GM21390 (cell line): ENCODE results near the gene TARBP2.
A peak's percentile ranks its signal among the peaks of the same experiment; 100 is the strongest.
"Not testable (repeated sequence)": the region's sequence is repeated elsewhere in the genome, so short reads cannot be mapped to it uniquely, and the experiment has no call there.

Experiments used
- ATAC-seq: cut with Tn5 transposase; IDR thresholded peaks from one replicate; pipeline ENCODE4 v1.9.1; 2021; ENCODE audit not compliant: unreplicated experiment

The TARBP2 gene

DNA sequence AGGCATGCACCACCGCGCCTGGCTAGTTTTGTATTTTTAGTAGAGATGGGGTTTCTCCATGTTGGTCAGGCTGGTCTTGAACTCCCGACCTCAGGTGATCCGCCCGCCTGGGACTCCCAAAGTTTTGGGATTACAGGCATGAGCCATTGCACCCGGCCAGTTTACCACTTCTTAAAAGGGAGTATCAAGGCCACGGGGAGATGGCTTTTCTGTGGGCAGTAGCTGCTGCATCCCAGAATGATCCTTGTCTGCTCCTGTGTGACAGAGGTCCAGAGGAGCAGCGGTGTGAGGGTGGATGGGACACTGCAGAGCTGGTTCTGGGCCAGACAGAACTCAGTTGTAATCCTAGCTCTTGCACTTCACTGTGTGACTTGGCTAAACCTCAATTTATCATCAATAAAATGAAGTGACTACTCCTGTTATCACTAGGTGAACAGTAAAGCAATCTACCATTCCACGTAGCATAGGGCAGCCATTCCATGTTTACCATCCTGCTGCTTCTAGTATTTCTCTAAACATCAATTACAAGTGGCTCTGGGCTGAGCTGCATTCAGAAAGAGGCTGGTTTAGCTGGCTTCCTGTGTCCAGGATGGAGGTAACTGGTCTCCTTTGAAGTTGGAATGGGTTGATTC is 9.2 kb downstream of the TARBP2 start:
- no peak for ATAC-seq

- no peak for ATAC-seq
Measured at GRCh38 chr12:53513712-53514410, 12.8 kb downstream of the TARBP2 start.

GRCh38 chr12:53514628-53515290 is 13.7 kb downstream of the TARBP2 start:
- no peak for ATAC-seq

DNA sequence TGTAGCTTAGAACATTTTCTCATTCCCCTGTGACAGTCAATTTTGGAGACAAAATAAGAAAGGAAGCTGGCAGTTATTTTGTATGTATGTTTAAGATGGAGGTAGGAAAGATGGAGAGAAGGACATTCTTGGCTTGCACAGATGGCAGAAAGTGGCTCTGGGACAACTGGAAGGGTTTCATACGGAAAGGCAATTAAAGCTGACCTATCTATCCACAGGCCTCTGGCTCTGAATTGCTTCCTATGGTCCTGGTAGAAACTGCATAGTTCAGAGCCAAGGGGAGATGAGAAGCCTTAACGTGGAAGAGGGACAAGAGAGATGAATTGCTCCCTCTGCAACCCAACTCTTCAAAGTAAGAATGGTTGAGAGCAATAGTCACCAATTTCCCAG is 14.2 kb downstream of the TARBP2 start:
- no peak for ATAC-seq

GRCh38 chr12:53516758-53517455 is 15.8 kb downstream of the TARBP2 start:
- no peak for ATAC-seq

DNA sequence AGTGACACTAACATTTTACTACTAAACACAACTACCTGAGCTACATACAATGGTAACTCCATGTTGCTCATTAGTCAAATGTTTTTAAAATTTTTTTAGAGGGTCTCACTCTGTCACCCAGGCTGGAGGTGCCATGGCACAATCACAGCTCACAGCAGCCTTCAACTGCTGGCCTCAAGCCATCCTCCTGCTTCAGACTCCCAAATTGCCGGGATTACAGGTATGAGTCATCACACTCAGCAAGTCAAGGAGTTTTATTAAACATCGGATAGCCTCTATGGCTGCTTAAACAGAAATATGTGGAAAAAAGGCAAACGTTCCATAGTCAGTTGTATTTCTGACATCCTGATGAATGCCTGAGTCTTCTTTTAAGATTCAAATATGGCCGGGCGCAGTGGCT is 17.3 kb downstream of the TARBP2 start:
- no peak for ATAC-seq

DNA sequence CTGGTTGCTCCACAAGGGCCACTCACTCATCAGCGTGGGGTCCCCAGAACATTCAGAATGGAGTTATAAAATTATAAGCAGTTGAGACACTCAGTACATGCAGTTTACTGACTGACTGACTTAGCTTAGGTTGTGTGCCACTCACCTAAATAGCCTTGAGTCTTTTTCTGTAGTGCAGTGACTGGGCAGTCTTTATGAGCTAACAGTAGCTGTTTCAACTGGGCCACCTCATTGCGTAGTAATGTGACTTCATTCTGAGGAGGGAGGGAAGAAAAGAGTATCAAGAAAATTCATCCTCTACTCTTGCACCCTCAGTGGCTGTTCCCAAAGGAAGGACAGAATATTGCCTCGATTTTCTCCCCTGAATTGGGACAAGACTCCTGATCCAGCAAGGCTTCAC is 22.0 kb downstream of the TARBP2 start:
- no peak for ATAC-seq

GRCh38 chr12:53524476-53524875 is 23.4 kb downstream of the TARBP2 start:
- no peak for ATAC-seq

DNA sequence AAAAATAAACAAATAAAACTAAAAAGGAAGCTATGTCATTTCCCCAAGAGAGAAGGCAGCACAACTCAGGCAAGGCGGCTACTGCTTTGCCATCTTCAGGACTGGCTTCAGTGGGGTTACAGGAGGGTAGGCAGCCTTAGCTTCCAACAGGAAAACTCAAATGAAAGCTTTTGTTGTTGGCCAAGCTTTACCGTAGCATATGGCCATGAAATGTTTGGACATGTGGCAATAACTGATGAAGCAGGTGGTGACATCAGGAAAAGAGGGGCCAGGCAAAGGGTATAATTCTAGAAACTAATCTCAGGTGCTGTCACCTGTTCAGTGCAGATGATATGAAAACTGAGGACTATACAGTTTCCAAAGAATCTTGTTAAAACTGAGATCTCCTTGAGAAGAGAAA is 29.0 kb downstream of the TARBP2 start:
- ATAC-seq = no peak

- ATAC-seq = no peak
Measured at GRCh38 chr12:53530920-53531319, 29.8 kb downstream of the TARBP2 start.

- ATAC-seq = no peak
Measured at GRCh38 chr12:53532021-53532420, 30.9 kb downstream of the TARBP2 start.

DNA sequence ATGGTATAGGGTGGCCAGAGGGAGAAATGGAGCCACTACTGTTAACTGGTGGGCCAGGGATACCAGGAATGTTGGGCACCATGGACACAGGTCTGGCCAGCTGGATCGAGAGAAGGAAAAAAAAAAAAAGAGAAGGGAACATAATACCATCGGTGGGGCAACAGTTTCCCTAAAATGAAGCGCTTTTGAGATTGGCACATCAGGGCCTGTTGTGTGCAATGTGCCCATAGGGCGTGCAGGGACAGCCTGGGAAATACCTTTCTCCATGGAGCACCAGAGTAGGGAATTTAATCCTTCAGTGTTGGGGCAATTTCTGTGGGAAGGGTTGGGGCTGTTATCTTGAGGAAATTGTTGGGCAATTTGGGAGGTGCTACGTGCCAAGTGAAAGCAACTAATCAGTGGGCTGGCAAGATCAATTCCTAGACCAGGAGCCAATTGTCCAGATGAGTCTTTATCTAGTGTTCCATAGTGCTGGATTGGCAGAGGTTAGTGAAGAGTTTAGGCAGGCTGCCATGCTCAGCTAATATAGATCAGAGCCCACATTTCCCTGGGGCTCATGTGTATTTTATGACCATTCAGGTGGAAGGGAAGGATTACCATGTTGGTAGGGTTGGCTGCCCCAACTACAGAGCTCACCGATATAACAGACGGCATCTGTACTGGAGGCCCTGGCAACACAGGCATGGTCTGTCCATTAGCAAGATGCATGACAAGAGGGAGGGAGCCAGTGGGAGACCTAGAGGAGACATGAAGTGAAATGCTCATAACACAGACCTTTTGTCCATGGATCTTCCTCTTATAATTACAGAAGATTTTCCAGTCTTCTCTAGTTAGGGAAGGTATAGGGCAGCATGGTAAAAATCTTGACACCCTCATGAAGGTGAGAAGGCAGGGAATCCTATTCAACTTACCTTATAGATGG is 31.7 kb downstream of the TARBP2 start:
- no peak for ATAC-seq

- no peak for ATAC-seq
Measured at GRCh38 chr12:53533471-53533870, 32.4 kb downstream of the TARBP2 start.

GRCh38 chr12:53536962-53537361 is 35.9 kb downstream of the TARBP2 start:
- no peak for ATAC-seq

- ATAC-seq = no peak
Measured at GRCh38 chr12:53538209-53538689, 37.2 kb downstream of the TARBP2 start.

- no peak for ATAC-seq
Measured at GRCh38 chr12:53539526-53539925, 38.4 kb downstream of the TARBP2 start.

GRCh38 chr12:53543539-53543938 is 42.5 kb downstream of the TARBP2 start:
- peak; percentile 66 for ATAC-seq

DNA sequence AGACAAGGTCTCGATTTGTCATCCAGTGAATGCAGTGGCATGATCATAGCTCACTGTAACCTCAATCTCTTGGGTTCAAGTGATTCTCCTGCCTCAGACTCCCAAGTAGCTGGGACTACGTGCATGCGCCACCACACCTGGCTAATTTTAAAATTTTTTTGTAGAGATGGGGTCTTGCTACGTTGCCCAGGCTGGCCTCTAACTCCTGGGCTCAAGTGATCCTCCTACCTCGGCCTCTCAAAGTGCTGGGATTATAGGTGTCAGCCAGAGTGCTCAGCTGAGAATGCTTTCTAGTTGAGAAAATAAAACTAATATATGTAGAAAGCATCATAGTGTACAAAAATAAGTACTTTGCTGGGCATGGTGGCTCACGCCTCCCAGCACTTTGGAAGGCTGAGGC is 47.3 kb downstream of the TARBP2 start:
- ATAC-seq = not testable (repeated sequence)

- ATAC-seq = not testable (repeated sequence)
Measured at GRCh38 chr12:53550131-53550530, 49.0 kb downstream of the TARBP2 start.

GRCh38 chr12:53550595-53550994 is 49.5 kb downstream of the TARBP2 start:
- ATAC-seq = no peak
